Gastrocnemius medialis (tissue), 4 donors: Measurements from ENCODE around the gene RAB12.

ENCODE experiments used
- CTCF ChIP-seq, 5 experiments: fragments of 450-650 bp in 3 of 5; fragments of 200-600 bp in 2 of 5; sonication (generic) in 2 of 5; IDR thresholded peaks in 4 of 5; conservative IDR thresholded peaks in 1 of 5; 1 replicate in 4 of 5; 2 replicates in 1 of 5; pipeline ENCODE4 v1.5.1; 2016 to 2019; ENCODE audit warnings: antibody characterized with exemption in 5 of 5, mild to moderate bottlenecking in 3 of 5, moderate library complexity in 3 of 5
- POLR2A ChIP-seq, 2 donors: fragments of 450-650 bp; IDR thresholded peaks; one replicate each; pipeline ENCODE4 v1.6.1; 2017; ENCODE audit warnings: antibody characterized with exemption in 2 of 2, mild to moderate bottlenecking in 2 of 2, moderate library complexity in 2 of 2

GRCh38 chr18:8643326-8643878 is 34.2 kb downstream of the RAB12 start:
- TF ChIP-seq POLR2A (IDR thresholded peaks at IDR 0.05), result no peak
- TF ChIP-seq CTCF (IDR thresholded peaks at IDR 0.05 in 4 of 5, conservative IDR thresholded peaks at IDR 0.05 in 1 of 5), result no peak
